CD4-positive, alpha-beta T cell treated with Interleukin-4 for 1 hour (primary cell): ENCODE results near the gene EIF4B.

Experiments
- DNase-seq, 2 donors: peaks; one replicate each; pipeline ENCODE4 v3.0.0-alpha.2; 2020 to 2022

The EIF4B gene

GRCh38 chr12:53047221-53048032, 41.2 kb downstream of the EIF4B start:
- peak; percentile 62 to 78 for DNase-seq

GRCh38 chr12:53048033-53048779, 42.0 kb downstream of the EIF4B start:
- no peak for DNase-seq

- no peak for DNase-seq
Observed at GRCh38 chr12:53048780-53049401, 42.6 kb downstream of the EIF4B start.

GRCh38 chr12:53049571-53050318, 43.5 kb downstream of the EIF4B start, which contains the start of gene TNS2:
TSS of gene TNS2 (plus strand) at chr12:53050065. CDS start at chr12:53050186, 121 bp downstream.
- no peak for DNase-seq

GRCh38 chr12:53050426-53051057, 44.3 kb downstream of the EIF4B start:
- no peak for DNase-seq

- DNase-seq, result no peak
Observed at GRCh38 chr12:53051058-53051880, 45.0 kb downstream of the EIF4B start.

- peak in 1 of 2 donors; percentile 9 for DNase-seq
Observed at GRCh38 chr12:53051881-53052412, 45.7 kb downstream of the EIF4B start.

GRCh38 chr12:53052419-53053217, 46.4 kb downstream of the EIF4B start:
- no peak for DNase-seq

- DNase-seq, result peak; percentile 55 to 71
Observed at GRCh38 chr12:53053218-53054111, 47.2 kb downstream of the EIF4B start.

- peak; percentile 94 to 95 for DNase-seq
Observed at GRCh38 chr12:53054112-53054878, 48.0 kb downstream of the EIF4B start.

GRCh38 chr12:53055471-53056266, 49.4 kb downstream of the EIF4B start:
- no peak for DNase-seq

GRCh38 chr12:53056296-53056695, 50.0 kb downstream of the EIF4B start:
- DNase-seq, result no peak

- DNase-seq, result no peak
Observed at GRCh38 chr12:53056901-53057300, 50.6 kb downstream of the EIF4B start.

GRCh38 chr12:53057816-53058500, 51.7 kb downstream of the EIF4B start:
- DNase-seq, result no peak

- DNase-seq, result no peak
Observed at GRCh38 chr12:53058674-53059433, 52.6 kb downstream of the EIF4B start.
